GM12878 (cell line): ENCODE measurements around the gene CCDC137. TPM values are rescaled to one million over a fixed set of nuclear protein-coding genes. Genes with fewer than 3 reads are reported as not detected.
A peak's percentile ranks its signal among the peaks of the same experiment; 100 is the strongest.

Source experiments
- ATAC-seq: fragments of 200-7000 bp; cut with Tn5 transposase; 3 replicates; pipeline ENCODE4 v1.9.1; 2020; ENCODE audit warnings: mild to moderate bottlenecking, moderate library complexity
- BruUV-seq: library from RNA; stranded (reverse); fragments of 400-500 nt; replicated peaks from 2 replicates; lab custom pipeline; 2021; lab: Mats Ljungman, UMichigan
- CTCF ChIA-PET: fragments of 300-600 bp; sonication (Branson Sonifier 250); formaldehyde crosslinking; extraction: SDS; loops from one replicate; lab custom pipeline; 2021; ENCODE audit warnings: inconsistent platforms; lab: Yijun Ruan, JAX
- POLR2A ChIA-PET: fragments of 350-600 bp; formaldehyde crosslinking; extraction: SDS; loops from one replicate; lab custom pipeline; 2021; ENCODE audit warnings: inconsistent platforms; lab: Charles Lee
- RAD21 ChIA-PET: fragments of 300-600 bp; sonication (Branson Sonifier 250); formaldehyde crosslinking; loops from one replicate; lab custom pipeline; 2023; ENCODE audit warnings: antibody characterized with exemption; ENCODE audit not compliant: unreplicated experiment; lab: Charles Lee
- SMC1A ChIA-PET: fragments of 300-600 bp; sonication (Branson Sonifier 250); formaldehyde crosslinking; loops from one replicate; lab custom pipeline; 2023; ENCODE audit not compliant: unreplicated experiment, uncharacterized antibody; lab: Charles Lee
- DNase-seq: peaks from one replicate; pipeline ENCODE4 v3.0.0-alpha.2; 2011; ENCODE audit warnings: low read depth, low spot score
- FAIRE-seq: peaks from 3 replicates; lab custom pipeline; 2011; peaks lifted over from hg19 to GRCh38; lab: Jason Lieb, UNC
- H2AFZ ChIP-seq: 2 replicates; pipeline ENCODE4 v1.6.0; 2011; ENCODE audit warnings: low read depth, low read length, control low read depth; ENCODE audit not compliant: control insufficient read depth
- H3K27ac ChIP-seq: 2 replicates; pipeline ENCODE4 v1.5.1; 2011; ENCODE audit warnings: control low read depth; ENCODE audit not compliant: control insufficient read depth, insufficient read depth
- H3K27me3 ChIP-seq, 2 experiments: replicated peaks in 1 of 2; 2 replicates each; pipeline versions ENCODE4 v1.6.0 to v1.6.1; 2011; ENCODE audit warnings: low read length in 1 of 2; ENCODE audit not compliant: control insufficient read depth in 2 of 2, insufficient read depth in 2 of 2
- H3K36me3 ChIP-seq, 2 experiments: 2 replicates each; pipeline ENCODE4 v1.5.1; 2011; ENCODE audit warnings: low read length in 1 of 2; ENCODE audit not compliant: control insufficient read depth in 2 of 2, insufficient read depth in 2 of 2
- H3K4me1 ChIP-seq: 2 replicates; pipeline ENCODE4 v1.6.1; 2011; ENCODE audit warnings: mild to moderate bottlenecking, low read length, moderate library complexity, mixed read lengths; ENCODE audit not compliant: control insufficient read depth, insufficient read depth
- H3K4me2 ChIP-seq: 2 replicates; pipeline ENCODE4 v1.6.0; 2011; ENCODE audit warnings: control low read depth; ENCODE audit not compliant: control insufficient read depth, insufficient read depth
- H3K4me3 ChIP-seq: fragments of 200-600 bp; sonication (generic); 2 replicates; pipeline ENCODE4 v1.5.1; 2016
- H3K79me2 ChIP-seq: 2 replicates; pipeline ENCODE4 v1.6.0; 2011; ENCODE audit warnings: low read length; ENCODE audit not compliant: control insufficient read depth, insufficient read depth
- H3K9ac ChIP-seq: 2 replicates; pipeline ENCODE4 v1.8.0; 2011; ENCODE audit warnings: low read length, control low read depth, mixed read lengths; ENCODE audit not compliant: control insufficient read depth, insufficient read depth
- H3K9me3 ChIP-seq: replicated peaks from 3 replicates; pipeline ENCODE4 v1.5.1; 2011; ENCODE audit warnings: mild to moderate bottlenecking, low read length; ENCODE audit not compliant: control insufficient read depth, insufficient read depth
- H4K20me1 ChIP-seq: 2 replicates; pipeline ENCODE4 v1.6.0; 2011; ENCODE audit not compliant: control insufficient read depth, insufficient read depth
- BHLHE40 ChIP-seq, 2 experiments: fragments of 450-650 bp in 1 of 2; IDR thresholded peaks; 2 replicates each; pipeline ENCODE4 v1.6.1; 2011 to 2017; ENCODE audit warnings: low read depth in 2 of 2, borderline replicate concordance in 1 of 2, improper control_type of control experiment in 1 of 2, low read length in 1 of 2, mild to moderate bottlenecking in 1 of 2
- SPI1 ChIP-seq: IDR thresholded peaks from 2 replicates; pipeline ENCODE4 v1.6.1; 2011; ENCODE audit warnings: low read depth, mild to moderate bottlenecking, low read length, moderate library complexity, borderline replicate concordance; ENCODE audit not compliant: insufficient read depth
- YY1 ChIP-seq: IDR thresholded peaks from 2 replicates; pipeline ENCODE4 v1.6.1; 2011; ENCODE audit warnings: low read depth, mild to moderate bottlenecking, low read length
- ZNF217 ChIP-seq: fragments of 450-650 bp; IDR thresholded peaks from 2 replicates; pipeline ENCODE4 v1.6.1; 2017; ENCODE audit warnings: antibody characterized with exemption, mild to moderate bottlenecking
- WGBS: methylation state at CpG from one replicate; pipeline ENCODE4 v1.1.6; 2016; ENCODE audit warnings: low lambda C conversion rate; ENCODE audit not compliant: insufficient replicate concordance, insufficient coverage; ENCODE audit errors: missing lambda C conversion rate; 5-methylcytosine and 5-hydroxymethylcytosine counted together
- in situ Hi-C: fragments of 300-500 bp; cut with MboI; formaldehyde crosslinking; loops from 9 replicates; pipeline ENCODE4 v1.14.3; 2018; ENCODE audit warnings: mixed read lengths
- intact Hi-C: fragments of 100-400 bp; cut with micrococcal nuclease; formaldehyde crosslinking; loops from one replicate; pipeline ENCODE4 v1.14.2; 2022; ENCODE audit not compliant: unreplicated experiment
- polyA plus RNA-seq, 11 experiments: library from polyadenylated mRNA; depleted of rRNA in 4 of 11; unstranded in 6 of 11; stranded (reverse) in 5 of 11; fragments of >200 nt; fragmentation: Nextera tagmentation in 4 of 11; fragmentation: Illumina TruSeq in 1 of 11; extraction: Ambion mirVana in 4 of 11; extraction: Trizol in 1 of 11; gene quantifications; 1 replicate in 1 of 11; 2 replicates in 10 of 11; pipeline versions ENCODE4 v1.2.1 to v1.2.3, GENCODE V29; 2011 to 2016; ENCODE audit warnings: inconsistent platforms in 2 of 11, missing spikeins in 2 of 11, low read depth in 1 of 11
- total RNA-seq, 4 experiments: library from RNA; depleted of rRNA in 3 of 4; stranded (reverse); fragments of >200 nt in 3 of 4; fragmentation: Illumina TruSeq in 1 of 4; extraction: Trizol in 1 of 4; gene quantifications; 2 replicates each; pipeline versions ENCODE4 v1.2.1 to v1.2.3, GENCODE V29; 2013 to 2021
- TF ChIP-seq, protein P1 (sequence below): IDR thresholded peaks from 2 replicates; pipeline ENCODE4 v1.6.1; 2012; ENCODE audit warnings: low read depth, low read length, improper control_type of control experiment
- TF ChIP-seq, protein P2 (sequence below): IDR thresholded peaks from 2 replicates; pipeline ENCODE4 v1.6.1; 2012; ENCODE audit warnings: low read depth, low read length, improper control_type of control experiment

Gene CCDC137
- total and polyA plus RNA-seq, 10 of the 15 experiments (the other 5 are each of a cell fraction or from before 2014, with no cell fraction given) = 2.2 to 45.4 (median 22.1) TPM

GRCh38 chr17:81684442-81684911 is 17.9 kb downstream of the CCDC137 start:
- ChIA-PET CTCF (interaction anchor here (1.1 to 1.6 kb wide), 4 partner anchors 10 to 27 kb away, joined by 3 to 5 read pairs (median 4); no protein-coding TSS in a partner anchor), RAD21 (interaction anchor here (1.9 kb wide), 1 partner anchor 19 kb away, joined by 6 read pairs; no protein-coding TSS in a partner anchor), SMC1A (interaction anchor here (0.7 to 0.8 kb wide), 2 partner anchors 18 to 21 kb away, joined by 3 read pairs; no protein-coding TSS in a partner anchor), POLR2A (interaction anchor here (0.6 to 4.0 kb wide), 6 partner anchors 8 to 178 kb away, joined by 3 to 32 read pairs (median 4); partner anchors contain the start of gene MRPL12)
- peak overlapping the region; percentile 95 for H3K4me3 ChIP-seq
- peak overlapping the region; percentile 97 for H3K4me2 ChIP-seq
- intact Hi-C loops = no loop called here
- TSS peak; percentile 76 for BruUV-seq
- H3K27ac ChIP-seq = peak overlapping the region; percentile 78
- 0 out of 2 replicates have a peak, but pooled peaks have one; percentile 3 for TF ChIP-seq SPI1
- TF ChIP-seq YY1 = no peak
- TF ChIP-seq, protein P1, sequence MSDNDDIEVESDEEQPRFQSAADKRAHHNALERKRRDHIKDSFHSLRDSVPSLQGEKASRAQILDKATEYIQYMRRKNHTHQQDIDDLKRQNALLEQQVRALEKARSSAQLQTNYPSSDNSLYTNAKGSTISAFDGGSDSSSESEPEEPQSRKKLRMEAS = peak; percentile 14; the same call in 1 of the 2 replicates
- no peak for TF ChIP-seq ZNF217
- peak; percentile 53 to 80; a peak in 3 of 4 replicates for TF ChIP-seq BHLHE40 (IDR thresholded peaks at IDR 0.05; ENCODE audit: borderline replicate concordance in 1 of 2, low read depth in 2 of 2, low read length in 1 of 2)
- TF ChIP-seq, protein P2, sequence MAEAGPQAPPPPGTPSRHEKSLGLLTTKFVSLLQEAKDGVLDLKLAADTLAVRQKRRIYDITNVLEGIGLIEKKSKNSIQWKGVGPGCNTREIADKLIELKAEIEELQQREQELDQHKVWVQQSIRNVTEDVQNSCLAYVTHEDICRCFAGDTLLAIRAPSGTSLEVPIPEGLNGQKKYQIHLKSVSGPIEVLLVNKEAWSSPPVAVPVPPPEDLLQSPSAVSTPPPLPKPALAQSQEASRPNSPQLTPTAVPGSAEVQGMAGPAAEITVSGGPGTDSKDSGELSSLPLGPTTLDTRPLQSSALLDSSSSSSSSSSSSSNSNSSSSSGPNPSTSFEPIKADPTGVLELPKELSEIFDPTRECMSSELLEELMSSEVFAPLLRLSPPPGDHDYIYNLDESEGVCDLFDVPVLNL = no peak
- in situ Hi-C loops = no loop called here
- H3K9me3 ChIP-seq = no peaks in the 10 kb centered on the region
- no peaks in the 10 kb centered on the region for H3K27me3 ChIP-seq
- peaks cover 11% of the 10 kb centered on the region for H3K4me1 ChIP-seq
- WGBS = 6% methylated on average over 16 of the region's 16 CpGs
- no peak overlapping the region for H2AFZ ChIP-seq
- no peak for DNase-seq
- peak overlapping the region; percentile 95 for H3K9ac ChIP-seq
- H3K79me2 ChIP-seq = peaks cover 38% of the 10 kb centered on the region
- H3K36me3 ChIP-seq = peaks cover 4 to 16% of the 10 kb centered on the region in 2 experiments; a peak in 3 of 4 replicates
- no peak for FAIRE-seq
- H4K20me1 ChIP-seq = peaks cover 8% of the 10 kb centered on the region; the same call in 1 of the 2 replicates
- no peak for ATAC-seq
